Suprapubic skin (tissue), 3 donors: Measurements from ENCODE around the gene DCP1A.

Experiments used
- POLR2A ChIP-seq, 2 donors: fragments of 450-650 bp; IDR thresholded peaks; one replicate each; pipeline ENCODE4 v1.6.1; 2017; ENCODE audit warnings: antibody characterized with exemption in 2 of 2, mild to moderate bottlenecking in 2 of 2, moderate library complexity in 2 of 2
- TF ChIP-seq, protein P1 (sequence below), 2 donors: fragments of 200-600 bp in 1 of 2; fragments of 450-650 bp in 1 of 2; sonication (generic) in 1 of 2; IDR thresholded peaks; one replicate each; pipeline ENCODE4 v1.5.1; 2016 to 2019; ENCODE audit warnings: antibody characterized with exemption in 2 of 2, mild to moderate bottlenecking in 1 of 2, moderate library complexity in 1 of 2

- TF ChIP-seq, protein P1, sequence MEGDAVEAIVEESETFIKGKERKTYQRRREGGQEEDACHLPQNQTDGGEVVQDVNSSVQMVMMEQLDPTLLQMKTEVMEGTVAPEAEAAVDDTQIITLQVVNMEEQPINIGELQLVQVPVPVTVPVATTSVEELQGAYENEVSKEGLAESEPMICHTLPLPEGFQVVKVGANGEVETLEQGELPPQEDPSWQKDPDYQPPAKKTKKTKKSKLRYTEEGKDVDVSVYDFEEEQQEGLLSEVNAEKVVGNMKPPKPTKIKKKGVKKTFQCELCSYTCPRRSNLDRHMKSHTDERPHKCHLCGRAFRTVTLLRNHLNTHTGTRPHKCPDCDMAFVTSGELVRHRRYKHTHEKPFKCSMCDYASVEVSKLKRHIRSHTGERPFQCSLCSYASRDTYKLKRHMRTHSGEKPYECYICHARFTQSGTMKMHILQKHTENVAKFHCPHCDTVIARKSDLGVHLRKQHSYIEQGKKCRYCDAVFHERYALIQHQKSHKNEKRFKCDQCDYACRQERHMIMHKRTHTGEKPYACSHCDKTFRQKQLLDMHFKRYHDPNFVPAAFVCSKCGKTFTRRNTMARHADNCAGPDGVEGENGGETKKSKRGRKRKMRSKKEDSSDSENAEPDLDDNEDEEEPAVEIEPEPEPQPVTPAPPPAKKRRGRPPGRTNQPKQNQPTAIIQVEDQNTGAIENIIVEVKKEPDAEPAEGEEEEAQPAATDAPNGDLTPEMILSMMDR (IDR thresholded peaks at IDR 0.05) = no peak
- TF ChIP-seq POLR2A (IDR thresholded peaks at IDR 0.05) = no peak
Measured at GRCh38 chr3:53311882-53312281, 35.5 kb downstream of the DCP1A start.
